K562 (cell line): Measurements from ENCODE around the gene ATP6V0E2. TPM values are rescaled to one million over a fixed set of nuclear protein-coding genes. Genes with fewer than 3 reads are reported as not detected.

Experiments used
- ATAC-seq: fragments of 200-7000 bp; cut with Tn5 transposase; 3 replicates; pipeline ENCODE4 v1.9.1; 2020; ENCODE audit warnings: moderate library complexity
- BruUV-seq: library from RNA; stranded (reverse); fragments of 400-500 nt; replicated peaks from 2 replicates; lab custom pipeline; 2021; lab: Mats Ljungman, UMichigan
- CTCF ChIA-PET: fragments of 300-600 bp; formaldehyde crosslinking; extraction: SDS; loops from one replicate; lab custom pipeline; 2021; ENCODE audit warnings: low intra/inter-chr PET ratio; lab: Yijun Ruan, JAX
- POLR2A ChIA-PET: fragments of 300-600, 350-650 bp; sonication (Branson Sonifier 250); formaldehyde crosslinking; extraction: SDS; loops from one replicate; lab custom pipeline; 2021; ENCODE audit warnings: antibody characterized with exemption, inconsistent platforms; lab: Yijun Ruan, JAX
- DNase-seq, 4 experiments: peaks; one replicate each; pipeline versions ENCODE4 v3.0.0 to v3.0.0-alpha.2; 2011 to 2018; ENCODE audit warnings: low spot score in 3 of 4, mixed read lengths in 3 of 4; ENCODE audit errors: extremely low read depth in 1 of 4
- FAIRE-seq: peaks from 2 replicates; lab custom pipeline; 2011; peaks lifted over from hg19 to GRCh38; lab: Jason Lieb, UNC
- H2AFZ ChIP-seq: 2 replicates; pipeline ENCODE4 v1.6.0; 2011; ENCODE audit warnings: low read depth, low read length, control low read depth, inconsistent platforms
- H3K27ac ChIP-seq: fragments of 200-600 bp; 3 replicates; pipeline ENCODE4 v1.8.0; 2011; ENCODE audit warnings: low read depth, mild to moderate bottlenecking, control low read depth, inconsistent platforms, low read length, moderate library complexity, mixed read lengths; ENCODE audit errors: extremely low read depth
- H3K27me3 ChIP-seq, 2 experiments: fragments of 300-600 bp in 1 of 2; 2 replicates in 1 of 2; 3 replicates in 1 of 2; pipeline versions ENCODE4 v1.6.0 to v1.8.0; 2011; ENCODE audit warnings: inconsistent platforms in 2 of 2, low read length in 2 of 2, mild to moderate bottlenecking in 1 of 2, mixed read lengths in 1 of 2, moderate library complexity in 1 of 2; ENCODE audit not compliant: control insufficient read depth in 2 of 2, insufficient read depth in 2 of 2
- H3K36me3 ChIP-seq: fragments of 300-600 bp; 3 replicates; pipeline ENCODE4 v1.8.0; 2011; ENCODE audit warnings: mild to moderate bottlenecking, low read length, inconsistent platforms; ENCODE audit not compliant: control insufficient read depth, insufficient read depth
- H3K4me1 ChIP-seq, 2 experiments: fragments of 200-600 bp in 1 of 2; replicated peaks in 1 of 2; 2 replicates in 1 of 2; 3 replicates in 1 of 2; pipeline versions ENCODE4 v1.5.1 to v1.8.0; 2011; ENCODE audit warnings: inconsistent platforms in 2 of 2, low read length in 2 of 2, mild to moderate bottlenecking in 1 of 2, mixed read lengths in 1 of 2, moderate library complexity in 1 of 2; ENCODE audit not compliant: control insufficient read depth in 2 of 2, insufficient read depth in 2 of 2
- H3K4me2 ChIP-seq: 2 replicates; pipeline ENCODE4 v1.6.1; 2011; ENCODE audit warnings: low read length, control low read depth, inconsistent platforms, mixed read lengths; ENCODE audit not compliant: insufficient read depth
- H3K4me3 ChIP-seq: fragments of 200-600 bp; sonication (generic), shearing (Covaris generic); 2 replicates; pipeline ENCODE4 v1.5.1; 2016; ENCODE audit warnings: control low read depth, inconsistent platforms
- H3K79me2 ChIP-seq: fragments of 200-600 bp; 3 replicates; pipeline ENCODE4 v1.8.0; 2011; ENCODE audit warnings: low read length, inconsistent platforms; ENCODE audit not compliant: control insufficient read depth, insufficient read depth
- H3K9ac ChIP-seq, 2 experiments: 2 replicates each; pipeline versions ENCODE4 v1.6.0 to v1.6.1; 2011; ENCODE audit warnings: low read depth in 2 of 2, low read length in 2 of 2, control low read depth in 1 of 2, inconsistent platforms in 1 of 2, mild to moderate bottlenecking in 1 of 2, mixed read lengths in 1 of 2; ENCODE audit not compliant: insufficient read depth in 1 of 2
- H3K9me1 ChIP-seq: one replicate; pipeline ENCODE4 v1.6.0; 2011; ENCODE audit warnings: inconsistent platforms, mild to moderate bottlenecking, low read length, moderate library complexity; ENCODE audit not compliant: control insufficient read depth, insufficient read depth
- H3K9me3 ChIP-seq: replicated peaks from 2 replicates; pipeline ENCODE4 v1.5.1; 2011; ENCODE audit warnings: low read depth, low read length, inconsistent platforms; ENCODE audit not compliant: control insufficient read depth, insufficient read depth
- H4K20me1 ChIP-seq: replicated peaks from 2 replicates; pipeline ENCODE4 v1.6.1; 2011; ENCODE audit warnings: low read length, inconsistent platforms, mixed read lengths; ENCODE audit not compliant: control insufficient read depth, insufficient read depth
- BACH1 ChIP-seq: fragments of 200-800 bp; sonication (Bioruptor generic); IDR thresholded peaks from 2 replicates; pipeline ENCODE4 v1.6.1; 2016; ENCODE audit warnings: missing genetic modification characterization, missing compliant biosample characterization
- GABPA ChIP-seq: fragments of 200-800 bp; sonication (Bioruptor generic); conservative IDR thresholded peaks from 2 replicates; pipeline ENCODE4 v1.6.1; 2016; ENCODE audit warnings: low read depth, missing genetic modification characterization, missing compliant biosample characterization
- GATA2 ChIP-seq: sonication (generic); formaldehyde crosslinking; IDR thresholded peaks from 2 replicates; pipeline ENCODE4 v1.4.0; 2020; ENCODE audit warnings: mild to moderate bottlenecking, missing genetic modification reagents
- MCM2 ChIP-seq: fragments of 450-650 bp; IDR thresholded peaks from 2 replicates; pipeline ENCODE4 v1.6.1; 2017; ENCODE audit warnings: low read depth, mild to moderate bottlenecking
- NCOR1 ChIP-seq: fragments of 450-650 bp; IDR thresholded peaks from 2 replicates; pipeline ENCODE4 v1.6.1; 2016; ENCODE audit warnings: mild to moderate bottlenecking, moderate library complexity
- SAP30 ChIP-seq: fragments of 200-600 bp; sonication (generic); IDR thresholded peaks from 2 replicates; pipeline ENCODE4 v1.6.1; 2012; ENCODE audit warnings: borderline replicate concordance, low read depth, mild to moderate bottlenecking, moderate library complexity, low read length, control low read depth, inconsistent platforms; ENCODE audit not compliant: insufficient read depth, poor library complexity, severe bottlenecking
- ZNF174 ChIP-seq: fragments of 250-450 bp; sonication (Bioruptor Pico); IDR thresholded peaks from 2 replicates; pipeline ENCODE4 v1.4.0; 2020; ENCODE audit warnings: mild to moderate bottlenecking
- ZNF184 ChIP-seq: sonication (generic); formaldehyde crosslinking; IDR thresholded peaks from 2 replicates; pipeline ENCODE4 v1.5.0; 2020; ENCODE audit warnings: missing genetic modification reagents
- ZNF384 ChIP-seq: IDR thresholded peaks from 2 replicates; pipeline ENCODE4 v1.6.1; 2012; ENCODE audit warnings: low read depth, low read length, improper control_type of control experiment
- ZNF512 ChIP-seq: IDR thresholded peaks from 2 replicates; pipeline ENCODE4 v1.6.1; 2016; ENCODE audit warnings: missing genetic modification characterization, missing compliant biosample characterization
- ZNF76 ChIP-seq: fragments of 250-450 bp; sonication (Bioruptor Pico); IDR thresholded peaks from 2 replicates; pipeline ENCODE4 v1.4.0; 2020; ENCODE audit warnings: mild to moderate bottlenecking, moderate library complexity, borderline replicate concordance
- WGBS: fragments of 100-300 bp; shearing (Covaris generic); methylation state at CpG from one replicate; pipeline ENCODE4 v1.1.6; 2016; ENCODE audit warnings: low coverage, mixed read lengths; ENCODE audit not compliant: insufficient coverage; ENCODE audit errors: missing lambda C conversion rate; 5-methylcytosine and 5-hydroxymethylcytosine counted together
- in situ Hi-C: fragments of 300-500 bp; cut with MboI; formaldehyde crosslinking; loops from 4 replicates; pipeline ENCODE4 v1.15.0; 2018; ENCODE audit warnings: inconsistent platforms, mixed read lengths
- intact Hi-C: fragments of 100-400 bp; cut with micrococcal nuclease; formaldehyde crosslinking; loops from 2 replicates; pipeline ENCODE4 v1.14.2; 2022
- polyA plus RNA-seq, 8 experiments: library from polyadenylated mRNA; depleted of rRNA in 4 of 8; stranded (reverse) in 5 of 8; unstranded in 3 of 8; fragments of >200 nt; fragmentation: Nextera tagmentation in 2 of 8; fragmentation: Illumina TruSeq in 1 of 8; extraction: Ambion mirVana in 2 of 8; extraction: Trizol in 1 of 8; gene quantifications; 2 replicates each; pipeline versions ENCODE4 v1.2.1 to v1.2.3, GENCODE V29; 2011 to 2014; ENCODE audit warnings: inconsistent platforms in 1 of 8, missing spikeins in 1 of 8
- total RNA-seq, 7 experiments: library from RNA; depleted of rRNA in 6 of 7; stranded (reverse); fragments of >200 nt in 6 of 7; fragmentation: Illumina TruSeq in 2 of 7; extraction: Trizol in 2 of 7; gene quantifications; 2 replicates each; pipeline versions ENCODE4 v1.2.1 to v1.2.3, GENCODE V29; 2011 to 2021; ENCODE audit warnings: low replicate concordance in 1 of 7
- TF ChIP-seq, protein P1 (sequence below): fragments of 200-800 bp; sonication (Bioruptor generic); IDR thresholded peaks from 2 replicates; pipeline ENCODE4 v1.6.1; 2017; ENCODE audit warnings: missing genetic modification characterization, missing compliant biosample characterization
- TF ChIP-seq, protein P2 (sequence below): sonication (generic); formaldehyde crosslinking; IDR thresholded peaks from 2 replicates; pipeline ENCODE4 v1.4.0; 2020; ENCODE audit warnings: mild to moderate bottlenecking, missing genetic modification reagents
- TF ChIP-seq, protein P3 (sequence below), 2 experiments: fragments of 250-450 bp in 1 of 2; fragments of 450-650 bp in 1 of 2; sonication (Bioruptor Pico) in 1 of 2; IDR thresholded peaks; 2 replicates each; pipeline versions ENCODE4 v1.6.1 to v1.8.0; 2016 to 2021; ENCODE audit warnings: mild to moderate bottlenecking in 2 of 2, moderate library complexity in 2 of 2, missing compliant biosample characterization in 1 of 2, missing genetic modification characterization in 1 of 2

ATP6V0E2 gene
- total and polyA plus RNA-seq, 9 of the 15 experiments (the other 6 are each of a cell fraction or from before 2014, with no cell fraction given) = 0.55 to 18.5 (median 10.9) TPM

DNA sequence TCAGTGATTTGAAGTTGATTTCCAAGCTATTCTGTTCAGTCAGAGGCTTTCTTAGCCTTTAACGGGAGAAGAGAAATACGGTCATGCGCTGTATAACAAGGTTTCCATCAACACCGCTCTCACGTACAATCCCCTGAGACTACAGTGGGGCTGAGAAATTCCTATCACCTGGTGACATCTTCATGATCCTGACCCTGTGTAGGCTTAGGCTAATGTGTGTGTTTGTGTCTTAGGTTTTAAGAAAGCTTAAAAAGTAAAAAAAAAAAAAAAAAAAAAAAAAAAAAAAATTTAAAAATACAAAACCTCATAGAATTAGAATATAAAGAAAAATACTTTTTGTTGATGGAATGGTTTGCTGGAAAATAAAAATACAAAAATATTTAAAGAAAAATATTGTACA is 33.8 kb upstream of the ATP6V0E2 start (continued):
- 0 out of 2 replicates have a peak, but pooled peaks have one; percentile 33 for TF ChIP-seq ZNF512 (tag)
- no peak for TF ChIP-seq GABPA (tag)
- no peak for TF ChIP-seq SAP30
- TF ChIP-seq BACH1 (tag) = no peak
- TF ChIP-seq ZNF384 = peak; percentile 52; the same call in 1 of the 2 replicates

DNA sequence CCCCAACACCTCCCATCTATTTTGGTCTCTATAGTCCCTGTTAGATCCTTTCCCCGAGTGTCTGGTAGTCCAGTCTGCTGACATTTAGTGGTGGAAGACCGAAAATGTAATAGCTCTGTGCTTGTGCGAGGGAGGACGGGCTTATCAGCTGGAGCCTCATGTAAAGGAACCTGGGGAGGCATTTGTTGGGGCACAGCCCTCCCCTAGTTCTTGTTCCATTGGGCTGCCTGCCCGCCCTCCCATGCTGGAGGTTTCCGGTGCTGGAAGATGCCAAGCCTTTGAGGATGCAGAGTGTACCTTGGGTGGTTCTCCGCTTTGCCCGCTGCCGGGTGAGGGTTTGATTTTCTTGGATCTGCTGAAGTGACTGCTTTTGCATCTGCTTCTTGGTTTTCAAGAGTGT is 30.2 kb upstream of the ATP6V0E2 start:
- WGBS = 17% methylated on average over 9 of the region's 9 CpGs
- no TSS peak for BruUV-seq
- H3K27me3 ChIP-seq = peaks cover 47 to 50% of the 10 kb centered on the region in 2 experiments
- H3K4me3 ChIP-seq = no peak overlapping the region
- peaks cover 8 to 9% of the 10 kb centered on the region in 2 experiments; a peak in 4 of 5 replicates for H3K4me1 ChIP-seq
- H3K27ac ChIP-seq = no peak overlapping the region
- ChIA-PET POLR2A (interaction anchor here (1.0 to 1.6 kb wide), 2 partner anchors 36 to 40 kb away, joined by 4 read pairs; no protein-coding TSS in a partner anchor), CTCF (no interaction called here)
- peaks cover 5% of the 10 kb centered on the region; the same call in 1 of the 2 replicates for H4K20me1 ChIP-seq
- H2AFZ ChIP-seq = no peak overlapping the region
- no peak overlapping the region for H3K4me2 ChIP-seq
- H3K9me1 ChIP-seq = no peaks in the 10 kb centered on the region
- H3K79me2 ChIP-seq = peaks cover 7% of the 10 kb centered on the region; the same call in 1 of the 3 replicates
- FAIRE-seq = no peak
- peak in 2 of 4 experiments; percentile 53 to 55 for DNase-seq
- no peak for ATAC-seq
- intact Hi-C loops = no loop called here
- no peaks in the 10 kb centered on the region for H3K36me3 ChIP-seq
- H3K9me3 ChIP-seq = no peaks in the 10 kb centered on the region
- in situ Hi-C loops = no loop called here
- H3K9ac ChIP-seq = no peak overlapping the region
- no peak for TF ChIP-seq NCOR1
- TF ChIP-seq ZNF76 (CRISPR knock-in tag) = no peak
- no peak for TF ChIP-seq ZNF184 (CRISPR knock-in tag)
- TF ChIP-seq, protein P1, sequence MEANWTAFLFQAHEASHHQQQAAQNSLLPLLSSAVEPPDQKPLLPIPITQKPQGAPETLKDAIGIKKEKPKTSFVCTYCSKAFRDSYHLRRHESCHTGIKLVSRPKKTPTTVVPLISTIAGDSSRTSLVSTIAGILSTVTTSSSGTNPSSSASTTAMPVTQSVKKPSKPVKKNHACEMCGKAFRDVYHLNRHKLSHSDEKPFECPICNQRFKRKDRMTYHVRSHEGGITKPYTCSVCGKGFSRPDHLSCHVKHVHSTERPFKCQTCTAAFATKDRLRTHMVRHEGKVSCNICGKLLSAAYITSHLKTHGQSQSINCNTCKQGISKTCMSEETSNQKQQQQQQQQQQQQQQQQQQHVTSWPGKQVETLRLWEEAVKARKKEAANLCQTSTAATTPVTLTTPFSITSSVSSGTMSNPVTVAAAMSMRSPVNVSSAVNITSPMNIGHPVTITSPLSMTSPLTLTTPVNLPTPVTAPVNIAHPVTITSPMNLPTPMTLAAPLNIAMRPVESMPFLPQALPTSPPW (CRISPR knock-in tag) = peak; percentile 55; the same call in 1 of the 2 replicates
- TF ChIP-seq, protein P2, sequence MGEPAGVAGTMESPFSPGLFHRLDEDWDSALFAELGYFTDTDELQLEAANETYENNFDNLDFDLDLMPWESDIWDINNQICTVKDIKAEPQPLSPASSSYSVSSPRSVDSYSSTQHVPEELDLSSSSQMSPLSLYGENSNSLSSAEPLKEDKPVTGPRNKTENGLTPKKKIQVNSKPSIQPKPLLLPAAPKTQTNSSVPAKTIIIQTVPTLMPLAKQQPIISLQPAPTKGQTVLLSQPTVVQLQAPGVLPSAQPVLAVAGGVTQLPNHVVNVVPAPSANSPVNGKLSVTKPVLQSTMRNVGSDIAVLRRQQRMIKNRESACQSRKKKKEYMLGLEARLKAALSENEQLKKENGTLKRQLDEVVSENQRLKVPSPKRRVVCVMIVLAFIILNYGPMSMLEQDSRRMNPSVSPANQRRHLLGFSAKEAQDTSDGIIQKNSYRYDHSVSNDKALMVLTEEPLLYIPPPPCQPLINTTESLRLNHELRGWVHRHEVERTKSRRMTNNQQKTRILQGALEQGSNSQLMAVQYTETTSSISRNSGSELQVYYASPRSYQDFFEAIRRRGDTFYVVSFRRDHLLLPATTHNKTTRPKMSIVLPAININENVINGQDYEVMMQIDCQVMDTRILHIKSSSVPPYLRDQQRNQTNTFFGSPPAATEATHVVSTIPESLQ (CRISPR knock-in tag) = no peak
- no peak for TF ChIP-seq ZNF174
- TF ChIP-seq GATA2 (CRISPR knock-in tag) = no peak
- TF ChIP-seq MCM2 = no peak
- TF ChIP-seq, protein P3, sequence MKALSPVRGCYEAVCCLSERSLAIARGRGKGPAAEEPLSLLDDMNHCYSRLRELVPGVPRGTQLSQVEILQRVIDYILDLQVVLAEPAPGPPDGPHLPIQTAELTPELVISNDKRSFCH (CRISPR knock-in tag; IDR thresholded peaks at IDR 0.05) = no peak
- TF ChIP-seq, protein P3 (tag; IDR thresholded peaks at IDR 0.05) = 0 out of 2 replicates have a peak, but pooled peaks have one; percentile 29
